ENCODE measurements around the gene APOA5.

APOA5 gene

DNA sequence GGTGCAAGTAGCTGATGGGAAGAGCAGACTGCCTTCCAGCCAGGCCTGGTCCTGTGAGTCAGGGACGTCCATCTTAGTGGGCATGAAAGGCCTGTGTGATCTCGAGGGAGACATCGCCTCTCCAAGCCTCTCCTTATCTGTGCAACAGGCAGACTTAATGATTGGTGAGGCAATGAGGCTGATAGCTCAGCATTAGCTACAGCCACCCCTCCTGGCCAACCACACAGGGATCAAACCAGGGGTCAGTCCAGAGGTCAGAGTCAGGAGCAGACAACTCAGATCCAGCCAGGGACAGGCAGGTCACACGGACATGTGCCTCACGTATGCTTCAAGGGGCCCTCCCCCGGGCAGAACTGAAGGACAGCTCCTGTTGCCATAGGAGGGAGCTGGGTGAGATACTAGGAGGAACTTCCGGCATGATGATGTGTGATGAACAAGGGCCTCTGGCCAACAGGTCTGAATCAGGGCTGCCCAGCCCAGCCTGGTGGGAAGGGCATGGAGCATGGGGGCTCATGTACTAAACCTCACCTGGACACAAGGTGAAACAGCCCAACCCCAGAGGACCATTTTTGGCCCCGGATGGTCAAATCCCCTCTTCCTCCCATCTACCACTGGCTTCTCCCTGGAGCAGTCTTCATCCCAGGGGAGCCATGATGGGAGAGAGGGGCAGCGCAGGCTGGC is 35.2 kb upstream of the APOA5 start:
- no peak overlapping the region for H3K4me3 ChIP-seq (ENCODE audit: low read depth, low read length)
- in situ Hi-C loops (cut with HindIII; ENCODE audit: low sequenced_read_pairs), result no loop called here
- TF ChIP-seq, protein P1, sequence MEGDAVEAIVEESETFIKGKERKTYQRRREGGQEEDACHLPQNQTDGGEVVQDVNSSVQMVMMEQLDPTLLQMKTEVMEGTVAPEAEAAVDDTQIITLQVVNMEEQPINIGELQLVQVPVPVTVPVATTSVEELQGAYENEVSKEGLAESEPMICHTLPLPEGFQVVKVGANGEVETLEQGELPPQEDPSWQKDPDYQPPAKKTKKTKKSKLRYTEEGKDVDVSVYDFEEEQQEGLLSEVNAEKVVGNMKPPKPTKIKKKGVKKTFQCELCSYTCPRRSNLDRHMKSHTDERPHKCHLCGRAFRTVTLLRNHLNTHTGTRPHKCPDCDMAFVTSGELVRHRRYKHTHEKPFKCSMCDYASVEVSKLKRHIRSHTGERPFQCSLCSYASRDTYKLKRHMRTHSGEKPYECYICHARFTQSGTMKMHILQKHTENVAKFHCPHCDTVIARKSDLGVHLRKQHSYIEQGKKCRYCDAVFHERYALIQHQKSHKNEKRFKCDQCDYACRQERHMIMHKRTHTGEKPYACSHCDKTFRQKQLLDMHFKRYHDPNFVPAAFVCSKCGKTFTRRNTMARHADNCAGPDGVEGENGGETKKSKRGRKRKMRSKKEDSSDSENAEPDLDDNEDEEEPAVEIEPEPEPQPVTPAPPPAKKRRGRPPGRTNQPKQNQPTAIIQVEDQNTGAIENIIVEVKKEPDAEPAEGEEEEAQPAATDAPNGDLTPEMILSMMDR (IDR thresholded peaks at IDR 0.05; ENCODE audit: low read depth, low read length), result no peak
- no peak for DNase-seq (ENCODE audit: low read depth, low spot score)

DNA sequence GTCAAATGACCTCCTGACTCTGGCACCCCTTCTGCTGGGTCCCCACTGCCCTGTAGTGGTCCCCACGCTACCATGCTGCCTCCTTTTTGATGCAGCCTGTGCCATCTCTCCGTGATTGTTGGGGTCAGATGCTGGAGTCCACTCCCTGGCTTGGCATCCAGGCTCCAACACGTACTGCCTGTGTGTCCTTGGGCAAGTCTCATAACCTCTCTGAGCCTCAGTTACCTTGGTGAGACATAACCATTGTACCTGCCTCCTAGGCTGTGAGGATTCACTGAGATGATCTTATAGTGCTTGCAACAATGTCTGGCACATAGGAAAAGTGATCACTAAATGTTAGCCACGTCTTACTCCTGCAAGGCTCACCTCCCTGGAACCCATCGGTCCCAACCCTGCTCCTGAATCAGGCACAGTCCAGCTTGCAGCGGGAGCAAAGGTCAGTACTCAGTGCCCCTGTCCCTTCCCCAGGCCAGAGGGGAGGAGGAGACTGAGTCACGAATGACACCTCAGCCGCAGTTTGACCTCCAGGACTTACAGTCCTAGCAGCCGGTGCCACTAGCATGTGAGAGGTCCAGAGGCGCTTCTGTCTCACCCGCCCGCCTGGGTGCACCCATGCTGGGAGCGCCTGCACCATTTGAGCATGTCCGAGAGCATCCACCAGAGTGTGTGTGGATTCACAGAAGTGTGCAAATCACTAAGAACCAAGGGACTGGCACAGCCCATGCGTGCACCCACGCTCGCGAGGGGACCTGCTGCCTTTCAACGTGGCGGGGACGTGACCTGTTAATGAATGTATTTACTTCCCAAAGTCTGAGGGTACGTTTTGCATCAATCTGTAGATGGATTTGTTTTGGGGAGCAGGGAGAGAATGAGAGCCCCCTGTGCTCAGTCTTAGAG is 34.4 kb upstream of the APOA5 start:
- TF ChIP-seq, protein P1 (IDR thresholded peaks at IDR 0.05; ENCODE audit: low read depth, low read length), result no peak
- H3K4me3 ChIP-seq (ENCODE audit: low read depth, low read length), result no peak overlapping the region
- in situ Hi-C loops (cut with HindIII; ENCODE audit: low sequenced_read_pairs), result no loop called here
- no peak for DNase-seq (ENCODE audit: low read depth, low spot score)

DNA sequence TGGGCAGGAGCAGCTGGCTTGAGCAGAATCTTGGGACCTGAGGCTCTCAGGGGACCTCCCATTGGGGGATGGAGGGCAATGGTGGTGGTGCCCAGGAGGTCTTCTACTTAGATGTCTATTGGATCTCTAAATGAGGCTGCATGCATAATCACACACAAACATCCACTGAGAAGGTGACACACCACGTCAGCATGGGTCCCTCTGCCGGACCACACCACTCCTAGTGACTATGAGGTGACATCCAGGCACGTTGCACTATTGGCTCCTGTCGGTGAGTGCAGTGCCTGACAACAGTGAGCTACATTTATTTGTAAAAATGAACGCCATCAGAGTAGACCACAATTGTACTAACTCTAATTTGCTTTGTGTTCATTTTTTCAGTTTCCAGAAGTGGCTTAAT is 33.8 kb upstream of the APOA5 start:
- H3K4me3 ChIP-seq (ENCODE audit: low read depth, low read length), result no peak overlapping the region
- in situ Hi-C loops (cut with HindIII; ENCODE audit: low sequenced_read_pairs), result no loop called here
- DNase-seq (ENCODE audit: low read depth, low spot score), result no peak
- TF ChIP-seq, protein P1 (IDR thresholded peaks at IDR 0.05; ENCODE audit: low read depth, low read length), result no peak

DNA sequence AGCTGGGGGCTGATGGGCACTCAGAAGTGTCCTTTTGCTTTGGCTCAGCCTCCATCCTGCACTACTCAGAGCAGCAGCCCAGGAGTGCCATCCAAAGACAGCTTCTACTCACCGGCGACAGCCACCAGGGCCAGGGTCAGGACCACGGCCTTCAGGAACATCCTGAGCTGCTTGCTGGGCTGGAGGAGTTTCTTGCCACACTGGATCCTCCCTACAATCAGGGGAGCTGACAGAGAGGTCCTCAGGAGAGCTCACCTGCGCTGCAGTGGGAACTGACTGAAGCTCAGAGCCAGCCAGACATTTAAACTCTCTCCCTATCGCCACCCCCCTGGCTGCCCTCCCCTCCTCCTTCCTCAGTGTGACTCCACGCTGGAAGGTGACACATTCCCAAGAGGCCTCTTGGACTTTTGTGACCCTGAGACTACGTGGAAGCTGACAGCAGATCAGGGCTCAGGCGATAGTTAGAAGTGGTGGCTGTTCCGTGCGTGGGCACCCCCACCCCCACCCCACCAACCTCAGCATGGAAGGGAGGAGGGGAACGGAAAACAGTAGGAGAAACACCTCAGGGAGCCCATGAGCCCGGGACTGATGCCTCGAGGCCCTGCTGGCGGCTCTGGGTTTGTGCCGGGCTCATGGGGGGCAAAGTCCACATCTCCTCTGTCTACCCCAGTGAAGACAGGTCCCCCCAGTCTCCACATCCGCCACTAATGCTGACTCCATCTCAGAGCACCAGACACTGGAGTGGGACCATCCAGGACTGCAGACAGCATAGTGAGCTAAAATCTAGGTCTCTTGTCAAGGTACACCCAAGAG is 31.6 kb upstream of the APOA5 start, which contains the start of gene APOA4:
APOA4 (minus strand) TSS at position 274 of the 813 bp plus-strand sequence; CDS start at position 161, 113 bp downstream.
- H3K4me3 ChIP-seq (ENCODE audit: low read depth, low read length), result no peak within 1 kb of the TSS
- no peak for DNase-seq (ENCODE audit: low read depth, low spot score)
- TF ChIP-seq, protein P1 (IDR thresholded peaks at IDR 0.05; ENCODE audit: low read depth, low read length), result no peak
- in situ Hi-C loops (cut with HindIII; ENCODE audit: low sequenced_read_pairs), result no loop called here

DNA sequence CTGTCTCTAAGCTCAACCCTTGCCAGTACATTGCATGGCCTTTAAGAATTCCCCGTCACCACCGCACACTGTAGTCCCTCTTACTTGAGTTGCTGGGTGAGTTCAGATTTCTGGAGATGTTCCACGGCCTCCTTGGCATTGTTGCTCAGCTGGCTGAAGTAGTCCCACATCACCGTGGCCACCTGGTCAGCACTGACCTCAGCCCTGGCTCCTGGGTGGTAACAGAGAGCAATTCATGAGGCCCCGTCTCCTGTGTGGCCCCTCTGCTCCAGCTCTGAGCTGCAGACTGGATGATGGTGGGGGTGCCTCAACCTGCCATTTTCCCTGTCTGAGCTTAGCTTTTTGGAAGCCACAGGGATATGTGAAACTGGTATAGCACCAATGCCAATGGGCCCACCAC is 30.9 kb upstream of the APOA5 start:
- in situ Hi-C loops (cut with HindIII; ENCODE audit: low sequenced_read_pairs), result no loop called here
- DNase-seq (ENCODE audit: low read depth, low spot score), result no peak
- no peak overlapping the region for H3K4me3 ChIP-seq (ENCODE audit: low read depth, low read length)
- TF ChIP-seq, protein P1 (IDR thresholded peaks at IDR 0.05; ENCODE audit: low read depth, low read length), result no peak
